SK-N-MC (cell line): ENCODE results near the gene SWSAP1.

Experiments
- DNase-seq: peaks from one replicate; pipeline ENCODE4 v3.0.0-alpha.2; 2011; ENCODE audit warnings: low read depth, low spot score
- H3K27ac ChIP-seq: fragments of 200-600 bp; sonication (generic); 2 replicates; pipeline ENCODE4 v1.5.1; 2016; ENCODE audit warnings: mixed run types
- H3K36me3 ChIP-seq: fragments of 200-600 bp; sonication (generic); 2 replicates; pipeline ENCODE4 v1.6.1; 2017; ENCODE audit warnings: antibody characterized with exemption, low read length, mixed read lengths; ENCODE audit not compliant: insufficient read depth
- H3K4me3 ChIP-seq: fragments of 200-600 bp; sonication (generic); 2 replicates; pipeline ENCODE4 v1.5.1; 2016
- H3K9ac ChIP-seq: fragments of 200-600 bp; sonication (generic); 2 replicates; pipeline ENCODE4 v1.8.0; 2017; ENCODE audit warnings: mixed run types, mixed read lengths; ENCODE audit not compliant: insufficient read length
- H3K9me3 ChIP-seq: fragments of 200-600 bp; sonication (generic); 2 replicates; pipeline ENCODE4 v1.6.1; 2017; ENCODE audit warnings: low read depth, mild to moderate bottlenecking, antibody characterized with exemption, low read length, moderate library complexity, mixed read lengths
- EZH2 ChIP-seq: fragments of 200-600 bp; sonication (generic); IDR thresholded peaks from one replicate; pipeline ENCODE4 v1.6.1; 2017; ENCODE audit warnings: antibody characterized with exemption
- FOXP2 ChIP-seq: optimal IDR thresholded peaks from 2 replicates; pipeline ENCODE3; 2011; ENCODE audit warnings: mild to moderate bottlenecking, moderate library complexity; ENCODE audit not compliant: insufficient read depth; ENCODE audit errors: extremely low read length, control extremely low read depth
- POLR2AphosphoS5 ChIP-seq: IDR thresholded peaks from 2 replicates; pipeline ENCODE4 v1.6.1; 2012; ENCODE audit warnings: mild to moderate bottlenecking, low read depth, low read length, borderline replicate concordance

Gene SWSAP1

GRCh38 chr19:11421371-11422098 lies 47.1 kb downstream of the SWSAP1 start:
- no peaks in the 10 kb centered on the region for H3K9me3 ChIP-seq
- H3K36me3 ChIP-seq, result no peaks in the 10 kb centered on the region
- no peak overlapping the region for H3K9ac ChIP-seq
- H3K27ac ChIP-seq, result no peak overlapping the region
- no peak for TF ChIP-seq POLR2AphosphoS5
- TF ChIP-seq FOXP2, result no peak
- TF ChIP-seq EZH2, result no peak
- H3K4me3 ChIP-seq, result peak overlapping the region; percentile 49; the same call in 1 of the 2 replicates
- no peak for DNase-seq

GRCh38 chr19:11422163-11423065 lies 47.9 kb downstream of the SWSAP1 start:
- no peak for DNase-seq
- peak overlapping the region; percentile 49; the same call in 1 of the 2 replicates for H3K4me3 ChIP-seq
- no peak overlapping the region for H3K9ac ChIP-seq
- no peak for TF ChIP-seq EZH2
- no peak for TF ChIP-seq POLR2AphosphoS5
- TF ChIP-seq FOXP2, result no peak
- no peak overlapping the region for H3K27ac ChIP-seq
- no peaks in the 10 kb centered on the region for H3K9me3 ChIP-seq
- no peaks in the 10 kb centered on the region for H3K36me3 ChIP-seq

GRCh38 chr19:11423164-11423790 lies 48.8 kb downstream of the SWSAP1 start:
- Histone ChIP-seq H3K9ac (no peak overlapping the region), H3K27ac (no peak overlapping the region), H3K4me3 (no peak overlapping the region), H3K36me3 (no peaks in the 10 kb centered on the region), H3K9me3 (no peaks in the 10 kb centered on the region)
- TF ChIP-seq FOXP2, result no peak
- no peak for TF ChIP-seq POLR2AphosphoS5
- TF ChIP-seq EZH2, result no peak
- DNase-seq, result no peak

- no peak overlapping the region for H3K4me3 ChIP-seq
- H3K36me3 ChIP-seq, result no peaks in the 10 kb centered on the region
- TF ChIP-seq FOXP2 (no peak), EZH2 (no peak), POLR2AphosphoS5 (no peak)
- no peak overlapping the region for H3K9ac ChIP-seq
- DNase-seq, result no peak
- no peaks in the 10 kb centered on the region for H3K9me3 ChIP-seq
- H3K27ac ChIP-seq, result no peak overlapping the region
Observed at GRCh38 chr19:11423791-11424181, 49.3 kb downstream of the SWSAP1 start.
